Measurements from ENCODE around the gene ESPNL.
A peak's percentile ranks its signal among the peaks of the same experiment; 100 is the strongest.
"Not testable (repeated sequence)": the region's sequence is repeated elsewhere in the genome, so short reads cannot be mapped to it uniquely, and the experiment has no call there.

The ESPNL gene

GRCh38 chr2:238100049-238100820, at the start of gene ESPNL:
Gene ESPNL (plus strand): TSS chr2:238100340. CDS start chr2:238100420, 80 bp downstream.
- no peak for DNase-seq (ENCODE audit: low read depth in 2 of 2)

GRCh38 chr2:238053191-238053776, 46.9 kb upstream of the ESPNL start:
- DNase-seq (ENCODE audit: low read depth in 2 of 2) = no peak

GRCh38 chr2:238055841-238056240, 44.3 kb upstream of the ESPNL start:
- DNase-seq (ENCODE audit: low read depth in 2 of 2) = no peak

GRCh38 chr2:238057696-238058575, 42.2 kb upstream of the ESPNL start:
- not testable (repeated sequence) for DNase-seq (ENCODE audit: low read depth in 2 of 2)

- DNase-seq (ENCODE audit: low read depth in 2 of 2) = no peak
Observed at GRCh38 chr2:238059505-238059904, 40.6 kb upstream of the ESPNL start.

GRCh38 chr2:238060096-238060541, 40.0 kb upstream of the ESPNL start:
- DNase-seq (ENCODE audit: low read depth in 2 of 2) = no peak

- peak; percentile 94 for DNase-seq (ENCODE audit: low read depth in 2 of 2)
Observed at GRCh38 chr2:238060542-238061314, 39.4 kb upstream of the ESPNL start, which contains the start of gene SCLY. Gene SCLY (plus strand): TSS chr2:238061001. CDS start chr2:238061055, 54 bp downstream.

- DNase-seq (ENCODE audit: low read depth in 2 of 2) = no peak
Observed at GRCh38 chr2:238061315-238062202, 38.6 kb upstream of the ESPNL start.

GRCh38 chr2:238063414-238064189, 36.5 kb upstream of the ESPNL start:
- DNase-seq (ENCODE audit: low read depth in 2 of 2) = no peak

- no peak for DNase-seq (ENCODE audit: low read depth in 2 of 2)
Observed at GRCh38 chr2:238064376-238064775, 35.8 kb upstream of the ESPNL start.

- DNase-seq (ENCODE audit: low read depth in 2 of 2) = no peak
Observed at GRCh38 chr2:238065071-238065846, 34.9 kb upstream of the ESPNL start.

GRCh38 chr2:238066218-238066617, 33.9 kb upstream of the ESPNL start:
- no peak for DNase-seq (ENCODE audit: low read depth in 2 of 2)

- not testable (repeated sequence) for DNase-seq (ENCODE audit: low read depth in 2 of 2)
Observed at GRCh38 chr2:238066718-238067117, 33.4 kb upstream of the ESPNL start.

- no peak for DNase-seq (ENCODE audit: low read depth in 2 of 2)
Observed at GRCh38 chr2:238067939-238068338, 32.2 kb upstream of the ESPNL start.

- DNase-seq (ENCODE audit: low read depth in 2 of 2) = no peak
Observed at GRCh38 chr2:238069021-238069709, 31.0 kb upstream of the ESPNL start.

- DNase-seq (ENCODE audit: low read depth in 2 of 2) = no peak
Observed at GRCh38 chr2:238069877-238070276, 30.3 kb upstream of the ESPNL start.

- no peak for DNase-seq (ENCODE audit: low read depth in 2 of 2)
Observed at GRCh38 chr2:238075397-238075796, 24.7 kb upstream of the ESPNL start.

- DNase-seq (ENCODE audit: low read depth in 2 of 2) = peak; percentile 14 to 20
Observed at GRCh38 chr2:238077292-238077691, 22.8 kb upstream of the ESPNL start.

Data from fibroblast of skin of left biceps (primary cell).